Adrenal gland (tissue), 19 donors: ENCODE results near the gene NR3C1. TPM values are rescaled to one million over a fixed set of nuclear protein-coding genes. Genes with fewer than 3 reads are reported as not detected.
A peak's percentile ranks its signal among the peaks of the same experiment; 100 is the strongest.

Experiments
- DNase-seq, 7 donors: peaks; one replicate each; pipeline ENCODE4 v3.0.0-alpha.2; 2019 to 2020
- H3K27ac ChIP-seq, 5 donors: fragments of 200-600 bp; sonication (generic) in 4 of 5; 1 replicate in 3 of 5; 2 replicates in 2 of 5; pipeline versions ENCODE4 v1.5.1 to v1.8.0; 2016 to 2020; ENCODE audit warnings: mild to moderate bottlenecking in 1 of 5
- H3K27me3 ChIP-seq: fragments of 200-600 bp; 2 replicates; pipeline ENCODE4 v1.8.0; 2021
- H3K36me3 ChIP-seq, 2 donors: fragments of 200-600 bp; replicated peaks in 1 of 2; 1 replicate in 1 of 2; 2 replicates in 1 of 2; pipeline versions ENCODE4 v1.5.1 to v1.8.0; 2018 to 2022
- H3K4me1 ChIP-seq, 2 donors: fragments of 200-600 bp; replicated peaks in 1 of 2; 1 replicate in 1 of 2; 2 replicates in 1 of 2; pipeline versions ENCODE4 v1.5.1 to v1.8.0; 2018 to 2021
- H3K4me3 ChIP-seq, 4 donors: fragments of 200-600 bp; sonication (generic) in 3 of 4; one replicate each; pipeline ENCODE4 v1.5.1; 2016 to 2018
- H3K9me3 ChIP-seq, 3 donors: fragments of 200-600 bp; sonication (generic) in 1 of 3; replicated peaks in 1 of 3; 1 replicate in 2 of 3; 2 replicates in 1 of 3; pipeline versions ENCODE4 v1.5.1 to v1.8.0; 2016 to 2021
- CTCF ChIP-seq, 6 experiments: fragments of 450-650 bp in 4 of 6; fragments of 200-600 bp in 2 of 6; sonication (generic) in 1 of 6; IDR thresholded peaks; 1 replicate in 5 of 6; 2 replicates in 1 of 6; pipeline versions ENCODE4 v1.5.1 to v1.8.0; 2016 to 2021; ENCODE audit warnings: antibody characterized with exemption in 6 of 6, mild to moderate bottlenecking in 2 of 6, moderate library complexity in 1 of 6
- POLR2A ChIP-seq, 2 donors: fragments of 450-650 bp; IDR thresholded peaks; one replicate each; pipeline ENCODE4 v1.6.1; 2017; ENCODE audit warnings: antibody characterized with exemption in 2 of 2, mild to moderate bottlenecking in 2 of 2, moderate library complexity in 1 of 2
- WGBS, 4 donors: extraction: QIAGEN DNeasy Blood & Tissue Kit in 2 of 4; methylation state at CpG; one replicate each; pipeline versions ENCODE4 v1.1.5 to v1.1.7; 2013 to 2017; 5-methylcytosine and 5-hydroxymethylcytosine counted together
- intact Hi-C, 2 donors: fragments of 100-400 bp; cut with DNase I; formaldehyde crosslinking; loops; one replicate each; pipeline versions ENCODE4 v1.14.1 to v1.15.0; 2022 to 2023
- long read RNA-seq, 10 donors: library from polyadenylated mRNA in 3 of 10; unstranded in 2 of 10; stranded (forward) in 1 of 10; transcript quantifications; one replicate each; pipeline ENCODE4 v2.0.0 and lab custom pipeline, GENCODE V29; 2021 to 2026
- polyA plus RNA-seq, 3 donors: library from polyadenylated mRNA; stranded (reverse); fragments of 200-250 nt in 2 of 3; fragments of 350-450 nt in 1 of 3; fragmentation: Illumina TruSeq in 1 of 3; extraction: RNeasy Lipid Tissue Mini Kit (QIAGEN cat#74804) in 1 of 3; gene quantifications; one replicate each; pipeline ENCODE4 v1.2.3, GENCODE V29; 2013 to 2014
- total RNA-seq, 9 donors: library from RNA; depleted of rRNA in 4 of 9; stranded (reverse); fragments of >200 nt in 4 of 9; fragments of 120-200 nt in 1 of 9; fragmentation: NEBNext Ultra II Directional in 1 of 9; extraction: Animal tissue kit (Norgen Biotek cat#: 25700) in 1 of 9; gene quantifications; one replicate each; pipeline versions ENCODE4 v1.1.0 to v1.2.4, GENCODE V29; 2013 to 2023
- donor health status: healthy with polysubstance abuse.
- donor health status: Bipolar disorder and iron deficiency.
- donor health status: DM: yes; HTN: yes; CAD: no.
- donor health status: DM: no; HTN: no; CAD: no.
- donor health status: DM: no; HTN: no; CAD: no.
- donor health status: DM: yes; HTN: yes; CAD: no.

Gene NR3C1
- total RNA-seq (10 to 100 TPM; 16.7 to 35.5 (median 27.7) TPM), polyA plus RNA-seq (10 to 100 TPM in 2 of 3 donors, 1 to 10 TPM in 1; 7.5 to 15.8 (median 10.2) TPM)
- long read RNA-seq, donor 1, full-length matches to known transcripts, result 2 of 2 reads
- long read RNA-seq, donor 1, partial matches to known transcripts, result 0 of 2 reads
- long read RNA-seq, donor 1, other reads (novel, unspliced or antisense), result 0 of 2 reads
- long read RNA-seq, donor 2, result 0 reads
- long read RNA-seq, donor 3, full-length matches to known transcripts, result 2 of 2 reads
- long read RNA-seq, donor 3, partial matches to known transcripts, result 0 of 2 reads
- long read RNA-seq, donor 3, other reads (novel, unspliced or antisense), result 0 of 2 reads
- long read RNA-seq, donor 4, partial matches to known transcripts, result 13 of 14 reads
- long read RNA-seq, donor 4, other reads (novel, unspliced or antisense), result 1 of 14 reads
- long read RNA-seq, donor 5, full-length matches to known transcripts, result 18 of 22 reads
- long read RNA-seq, donor 5, partial matches to known transcripts, result 2 of 22 reads
- long read RNA-seq, donor 5, other reads (novel, unspliced or antisense), result 2 of 22 reads
- long read RNA-seq, donor 6, partial matches to known transcripts, result 7 of 9 reads
- long read RNA-seq, donor 6, other reads (novel, unspliced or antisense), result 2 of 9 reads
- long read RNA-seq, donor 7, full-length matches to known transcripts, result 2 of 12 reads
- long read RNA-seq, donor 7, partial matches to known transcripts, result 10 of 12 reads
- long read RNA-seq, donor 7, other reads (novel, unspliced or antisense), result 0 of 12 reads
- long read RNA-seq, donor 8, full-length matches to known transcripts, result 2 of 2 reads
- long read RNA-seq, donor 8, partial matches to known transcripts, result 0 of 2 reads
- long read RNA-seq, donor 8, other reads (novel, unspliced or antisense), result 0 of 2 reads
- long read RNA-seq, donor 9, full-length matches to known transcripts, result 2 of 2 reads
- long read RNA-seq, donor 9, partial matches to known transcripts, result 0 of 2 reads
- long read RNA-seq, donor 9, other reads (novel, unspliced or antisense), result 0 of 2 reads
- long read RNA-seq, donor 10, result 0 reads

GRCh38 chr5:143403593-143404415 lies at the start of gene NR3C1:
Gene NR3C1 (minus strand): TSS chr5:143403686. CDS start chr5:143400839, 2,847 bp downstream.
- peak; percentile 82 to 90 (median 84) for DNase-seq
- peak within 1 kb of the TSS; percentile 84 to 98 (median 92) for H3K4me3 ChIP-seq
- peaks cover 8 to 20% of the 10 kb centered on the region in 2 donors for H3K4me1 ChIP-seq
- TF ChIP-seq CTCF (IDR thresholded peaks at IDR 0.05) (peak in 5 of 6 experiments; percentile 38 to 70 (median 55)), POLR2A (IDR thresholded peaks at IDR 0.05) (peak in 1 of 2 donors; percentile 52)
- H3K27ac ChIP-seq, result peak within 1 kb of the TSS; percentile 75 to 97 (median 95)
- H3K36me3 ChIP-seq, result peaks cover 0 to 4% of the 10 kb centered on the region in 2 donors
- H3K27me3 ChIP-seq, result no peaks in the 10 kb centered on the region
- H3K9me3 ChIP-seq, result no peaks in the 10 kb centered on the region
- WGBS, 4 donors, result 0% methylated on average over 4 to 114 of the region's 114 CpGs
- intact Hi-C loops, result loop anchor here in 1 of 2 donors (10.0 kb wide), 2 partner anchors 399 to 421 kb away; no protein-coding TSS in a partner anchor

- WGBS, 4 donors, result 91 to 94% (median 93%) methylated on average over 5 of the region's 5 CpGs
- Histone ChIP-seq H3K4me3 (no peak overlapping the region), H3K27ac (no peak overlapping the region), H3K4me1 (no peaks in the 10 kb centered on the region), H3K9me3 (no peaks in the 10 kb centered on the region), H3K27me3 (no peaks in the 10 kb centered on the region), H3K36me3 (no peaks in the 10 kb centered on the region)
- TF ChIP-seq POLR2A (IDR thresholded peaks at IDR 0.05), result no peak
- intact Hi-C loops, result no loop called here
- DNase-seq, result no peak
Measured at GRCh38 chr5:143449772-143450171, 46.3 kb upstream of the NR3C1 start.

GRCh38 chr5:143448518-143448917 lies 45.0 kb upstream of the NR3C1 start:
- Histone ChIP-seq H3K9me3 (no peaks in the 10 kb centered on the region), H3K27ac (no peak overlapping the region), H3K4me3 (no peak overlapping the region), H3K27me3 (peaks cover 2% of the 10 kb centered on the region), H3K4me1 (no peaks in the 10 kb centered on the region), H3K36me3 (no peaks in the 10 kb centered on the region)
- TF ChIP-seq CTCF (IDR thresholded peaks at IDR 0.05) (no peak), POLR2A (IDR thresholded peaks at IDR 0.05) (no peak)
- DNase-seq, result no peak
- intact Hi-C loops, result no loop called here

DNA sequence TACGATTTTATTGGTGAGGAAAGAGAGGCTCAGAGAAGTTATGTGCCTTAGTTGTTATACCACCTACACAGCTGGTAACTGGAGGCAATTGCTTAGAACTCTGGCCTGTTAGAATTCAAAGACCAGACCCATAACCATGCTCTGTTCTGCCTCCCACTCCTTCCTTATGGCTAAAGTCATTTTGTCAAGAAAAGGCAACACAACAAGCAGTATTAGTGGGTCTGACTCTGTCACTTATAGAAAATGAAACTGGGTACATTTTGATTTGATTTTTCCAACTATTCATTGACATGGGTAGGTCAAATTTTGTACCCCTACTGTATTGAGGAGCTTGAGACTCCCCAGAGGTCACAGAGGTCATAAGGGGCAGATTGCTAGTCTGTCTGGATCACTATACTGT lies 44.5 kb upstream of the NR3C1 start:
- Histone ChIP-seq H3K27me3 (peaks cover 3% of the 10 kb centered on the region), H3K9me3 (no peaks in the 10 kb centered on the region), H3K36me3 (no peaks in the 10 kb centered on the region), H3K4me1 (no peaks in the 10 kb centered on the region), H3K27ac (no peak overlapping the region), H3K4me3 (no peak overlapping the region)
- no peak for DNase-seq
- 72 to 92% (median 83%) methylated on average over 1 of the region's 1 CpG for WGBS, 4 donors
- intact Hi-C loops, result no loop called here
- no peak for TF ChIP-seq CTCF (IDR thresholded peaks at IDR 0.05)
- TF ChIP-seq POLR2A (IDR thresholded peaks at IDR 0.05), result no peak
